Activated CD4-positive, CD25-positive, alpha-beta regulatory T cell treated with anti-CD3 and anti-CD28 coated beads, Interleukin-2, amount 50 U/mL, for 16 hours (primary cell): ENCODE data around the gene C14orf93.
"Not testable (repeated sequence)": the region's sequence is repeated elsewhere in the genome, so short reads cannot be mapped to it uniquely, and the experiment has no call there.

Experiments
- DNase-seq: peaks from one replicate; pipeline ENCODE4 v3.0.0-alpha.2; 2020; ENCODE audit warnings: low read depth, low spot score

The C14orf93 gene

DNA sequence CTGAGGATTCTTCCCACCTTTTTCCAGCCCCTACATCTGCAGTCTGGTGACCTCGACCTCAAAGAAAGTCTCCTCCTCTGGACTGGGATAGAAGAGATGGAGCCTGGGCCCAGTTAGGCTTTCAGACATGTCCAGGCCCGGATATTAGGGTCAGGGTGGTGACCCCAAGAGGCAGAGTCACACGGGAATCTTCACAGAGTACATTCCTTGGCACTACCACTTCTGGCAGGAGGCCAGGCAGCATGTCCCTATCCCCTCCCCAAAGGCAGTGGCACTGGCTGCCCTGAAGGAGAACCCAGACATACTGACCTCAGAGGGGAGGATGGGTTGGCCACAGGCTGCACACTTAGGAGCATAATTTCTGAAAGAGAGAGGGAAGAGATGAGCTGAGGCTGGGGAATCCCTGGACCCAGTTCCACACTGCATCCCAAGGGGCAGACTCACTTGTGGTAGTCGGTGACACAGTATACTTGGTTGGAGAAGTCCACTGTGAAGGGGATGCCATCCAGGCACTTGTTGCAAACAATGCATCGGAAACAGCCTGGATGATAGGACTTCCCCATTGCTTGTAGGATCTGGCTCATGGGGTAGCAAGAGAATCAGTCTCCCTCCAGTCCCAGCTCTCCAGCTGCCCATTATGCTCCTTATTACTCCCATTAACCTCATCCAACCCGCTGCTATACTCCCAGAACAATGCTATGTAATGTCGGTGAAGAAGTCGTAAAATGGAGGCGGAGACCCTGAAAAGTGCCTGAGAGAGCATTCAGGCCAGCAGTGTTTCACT, 35.2 kb downstream of the C14orf93 start:
- DNase-seq: no peak

DNA sequence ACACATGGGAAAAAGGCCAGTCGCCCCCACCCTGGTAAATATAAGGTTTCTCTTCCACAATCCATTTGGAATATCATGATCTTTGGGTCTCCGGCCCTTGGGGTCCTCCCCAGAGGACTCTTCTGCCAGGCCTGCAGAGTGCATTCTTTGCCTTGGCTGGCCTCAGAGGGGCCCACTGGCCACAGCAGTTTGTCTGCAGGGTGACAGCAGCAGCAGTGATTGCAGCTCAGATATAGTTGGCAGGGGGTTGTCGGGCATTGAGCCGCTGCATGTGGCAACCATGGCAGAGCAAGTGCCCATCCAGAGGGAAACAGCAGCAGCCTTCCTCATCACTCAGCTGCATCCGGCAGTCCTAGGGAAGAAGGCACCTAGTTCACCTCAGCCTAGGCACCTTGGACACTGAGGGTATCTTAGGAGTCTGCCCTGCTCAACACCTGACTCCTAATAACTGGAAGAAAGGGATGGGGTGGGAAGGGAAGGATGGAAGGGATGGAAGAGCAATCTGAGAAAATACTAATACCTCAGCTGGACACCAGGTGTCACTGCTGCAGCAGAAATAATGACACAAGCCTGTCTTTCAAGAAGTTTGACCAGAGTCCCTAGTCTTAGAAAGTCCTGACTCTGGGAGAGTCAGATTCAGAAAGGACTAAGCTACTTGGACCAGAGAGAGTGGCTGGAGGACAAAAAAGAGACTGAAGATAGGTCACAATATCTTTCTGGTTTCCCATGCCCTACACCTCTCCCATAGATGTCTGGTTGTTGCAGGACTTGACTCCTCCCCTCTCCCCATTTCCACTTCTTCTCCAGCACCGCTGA, 36.5 kb downstream of the C14orf93 start:
- DNase-seq: no peak

DNA sequence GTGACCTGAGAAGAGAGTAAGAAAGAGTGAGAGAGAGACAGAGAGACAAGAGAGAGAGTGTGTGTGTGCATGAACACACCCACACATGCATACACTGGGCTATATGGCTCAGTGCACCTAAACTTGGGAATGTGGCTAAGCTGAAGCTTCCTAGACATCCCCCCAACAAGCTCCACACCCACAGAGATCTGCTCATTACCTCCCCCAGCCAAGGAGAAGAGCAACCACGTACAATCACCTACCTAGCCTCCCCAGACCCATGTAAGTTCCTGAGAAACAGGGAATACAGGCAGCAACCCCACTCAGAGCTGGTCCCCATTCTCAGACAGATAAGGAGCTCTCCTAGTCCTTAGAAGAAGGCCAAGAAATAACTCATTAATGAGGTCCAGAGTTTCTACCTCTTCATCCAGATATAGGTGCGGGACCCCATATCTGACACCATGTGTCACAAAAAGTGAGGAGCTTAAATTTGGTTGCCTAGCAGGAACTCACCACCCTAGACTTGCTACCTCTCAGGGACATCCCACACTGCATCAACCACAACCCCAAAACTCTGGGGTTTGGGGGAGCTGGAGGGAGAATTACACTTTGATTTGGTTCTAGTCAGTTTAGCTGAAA, 37.5 kb downstream of the C14orf93 start:
- no peak for DNase-seq

DNA sequence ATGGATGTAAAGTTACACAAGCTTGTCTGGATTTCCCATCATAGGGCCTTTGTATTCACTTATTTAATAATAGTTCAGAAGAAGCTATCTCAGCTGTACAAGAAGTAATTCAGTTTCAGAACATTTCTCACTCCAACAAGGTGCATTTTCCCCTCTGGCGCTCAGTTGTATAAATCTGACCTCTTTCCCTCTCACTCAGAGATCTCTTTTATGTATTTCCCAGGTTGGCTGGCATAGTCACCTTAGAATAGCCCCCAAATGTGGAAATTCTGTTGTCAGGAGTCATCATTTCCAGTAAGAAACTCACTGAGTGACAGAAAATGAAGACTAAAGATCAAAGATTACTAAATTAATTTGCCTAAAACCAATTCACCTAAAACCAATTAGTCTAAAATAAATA, 38.8 kb downstream of the C14orf93 start:
- no peak for DNase-seq

DNA sequence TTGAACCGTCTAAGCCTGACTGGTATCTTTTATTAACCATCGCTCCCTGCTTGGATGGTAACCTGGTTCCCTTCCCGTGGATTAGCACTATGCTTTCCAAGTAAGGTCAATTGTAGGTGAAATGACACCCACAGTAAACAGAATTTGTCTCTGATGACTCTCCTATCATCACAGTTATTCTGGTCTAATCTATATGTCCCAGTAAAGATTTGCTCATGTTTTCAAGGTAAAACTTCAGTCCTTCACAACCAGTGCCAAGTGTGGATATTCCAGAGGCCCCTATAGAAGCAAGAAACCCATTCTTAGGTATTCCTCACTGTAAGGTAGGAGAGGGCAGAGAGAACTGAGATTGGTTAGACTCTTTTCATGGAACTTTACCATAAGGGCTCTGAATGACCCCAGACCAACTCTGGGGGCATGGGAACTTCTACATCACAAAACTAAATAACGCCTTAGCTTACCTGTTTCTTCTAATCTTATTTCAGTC, 43.1 kb downstream of the C14orf93 start:
- DNase-seq: no peak

DNA sequence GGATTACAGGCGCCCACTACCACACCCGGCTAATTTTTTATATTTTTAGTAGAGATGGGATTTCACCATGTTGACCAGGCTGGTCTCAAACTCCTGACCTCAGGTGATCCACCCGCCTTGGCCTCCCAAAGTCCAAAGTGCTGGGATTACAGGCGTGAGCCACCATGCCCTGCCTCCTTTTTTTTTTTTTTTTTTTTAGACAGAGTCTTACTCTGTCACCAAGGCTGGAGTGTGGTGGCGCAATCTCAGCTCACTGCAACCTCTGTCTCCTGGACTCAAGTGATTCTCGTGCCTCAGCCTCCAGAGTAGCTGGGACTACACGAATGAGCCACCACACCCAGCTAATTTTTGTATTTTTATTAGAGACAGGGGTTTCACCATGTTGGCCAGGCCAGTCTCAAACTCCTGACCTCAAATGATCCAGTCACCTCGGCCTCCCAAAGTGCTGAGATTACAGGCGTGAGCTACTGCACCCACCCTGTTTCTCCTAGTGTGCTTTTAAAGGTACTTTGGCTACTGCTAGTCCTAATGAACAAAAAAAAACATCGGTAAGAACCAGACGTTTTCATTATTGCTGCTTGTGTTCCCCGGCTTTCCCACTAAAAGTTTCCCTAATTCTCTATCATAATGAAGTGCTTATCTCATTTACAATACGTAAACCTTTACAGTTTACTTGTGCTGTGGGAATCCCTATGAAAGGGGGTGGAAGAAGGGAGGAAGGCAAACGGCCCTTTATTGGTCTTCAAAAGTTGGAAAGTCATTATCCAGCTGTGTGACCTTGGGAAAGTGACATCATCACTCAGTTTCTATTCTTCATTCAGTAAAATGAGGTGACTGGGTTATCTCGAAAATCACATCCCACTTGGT, 43.8 kb downstream of the C14orf93 start:
- not testable (repeated sequence) for DNase-seq

DNA sequence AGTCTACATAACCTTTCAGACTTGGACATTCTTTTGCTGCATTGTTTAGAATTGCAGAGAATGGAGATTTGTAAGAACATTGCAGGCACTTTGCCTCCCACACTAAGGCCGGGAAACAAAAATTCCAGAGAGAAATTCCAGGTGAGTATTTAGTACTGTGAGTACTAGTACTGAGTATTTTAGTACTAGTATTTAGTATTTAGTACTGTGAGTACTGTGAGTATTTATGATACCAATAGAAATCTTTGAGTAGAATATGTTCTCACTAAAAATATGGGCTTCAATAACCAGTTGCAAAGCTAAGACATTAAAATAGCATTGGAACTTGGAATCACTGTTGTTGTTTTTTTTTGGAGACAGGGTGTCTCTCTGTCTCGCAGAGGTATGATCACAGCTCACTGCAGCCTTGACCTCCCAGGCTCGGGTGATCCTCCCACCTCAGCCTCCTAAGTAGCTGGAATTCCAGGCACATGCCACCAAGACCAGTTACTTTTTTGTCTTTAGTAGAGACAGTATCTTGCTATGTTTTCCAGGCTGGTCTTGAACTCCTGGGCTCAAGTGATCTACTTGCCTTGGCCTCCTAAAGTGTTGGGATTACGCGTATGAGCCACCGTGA, 47.8 kb downstream of the C14orf93 start:
- no peak for DNase-seq

DNA sequence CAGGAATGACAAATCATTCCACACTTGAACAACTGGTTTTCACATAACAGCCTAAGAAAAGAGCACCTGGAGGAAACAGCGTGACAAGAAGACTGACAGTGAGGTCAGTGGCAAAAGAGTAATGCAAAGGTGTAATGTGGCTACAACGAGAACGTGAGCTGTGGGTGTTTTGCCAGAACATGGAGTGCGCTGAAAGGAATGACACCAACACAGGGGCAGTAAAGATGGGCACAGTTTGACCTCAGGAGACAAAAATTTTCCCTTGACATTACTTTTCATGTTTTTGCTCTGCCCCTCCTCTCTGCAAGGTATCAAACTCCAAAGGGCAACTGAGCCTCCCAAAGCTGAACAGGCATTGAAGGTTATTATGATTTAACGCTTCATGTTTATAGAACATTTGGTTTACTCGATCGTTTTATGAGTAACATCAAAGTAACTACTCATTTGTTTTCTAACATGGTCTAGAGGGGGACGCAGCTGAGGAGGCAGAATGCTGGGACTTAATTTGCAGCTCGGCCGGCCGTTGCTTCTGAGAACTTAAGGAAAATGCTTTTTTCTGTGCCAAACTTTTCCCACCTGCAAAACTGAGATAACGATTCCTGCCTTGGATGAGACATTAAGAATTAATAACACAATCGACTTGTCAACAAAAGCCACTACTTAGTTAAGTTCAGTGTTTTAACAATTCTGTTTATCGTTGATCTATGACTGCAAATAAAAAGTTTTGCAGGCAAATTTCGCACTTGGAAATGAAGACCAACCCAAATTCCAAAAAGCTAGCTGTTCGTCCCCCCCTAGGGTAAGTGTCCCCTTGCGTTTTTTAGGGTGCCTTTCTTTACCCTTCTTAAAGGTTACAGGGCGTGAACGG, 54.0 kb downstream of the C14orf93 start:
- DNase-seq: no peak

DNA sequence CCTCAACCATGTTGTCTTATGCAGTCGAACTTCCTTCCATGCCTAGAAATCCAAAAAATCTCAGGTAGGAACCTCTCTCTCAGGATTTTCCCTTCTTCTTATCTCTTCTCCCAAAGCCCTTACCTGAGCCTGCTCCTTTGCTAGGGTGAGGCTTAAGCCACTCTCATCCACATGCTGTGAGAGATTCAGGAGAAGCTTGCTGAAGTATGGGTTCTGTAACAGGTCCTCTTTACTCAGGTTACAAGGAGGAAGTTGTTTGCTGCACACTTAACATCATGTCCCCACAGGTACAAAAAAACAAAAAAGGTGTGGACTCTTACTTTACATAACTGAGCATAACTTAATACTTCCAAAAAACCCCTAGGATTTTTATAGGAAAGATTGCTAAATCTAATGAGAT, 57.5 kb downstream of the C14orf93 start:
- DNase-seq: no peak

DNA sequence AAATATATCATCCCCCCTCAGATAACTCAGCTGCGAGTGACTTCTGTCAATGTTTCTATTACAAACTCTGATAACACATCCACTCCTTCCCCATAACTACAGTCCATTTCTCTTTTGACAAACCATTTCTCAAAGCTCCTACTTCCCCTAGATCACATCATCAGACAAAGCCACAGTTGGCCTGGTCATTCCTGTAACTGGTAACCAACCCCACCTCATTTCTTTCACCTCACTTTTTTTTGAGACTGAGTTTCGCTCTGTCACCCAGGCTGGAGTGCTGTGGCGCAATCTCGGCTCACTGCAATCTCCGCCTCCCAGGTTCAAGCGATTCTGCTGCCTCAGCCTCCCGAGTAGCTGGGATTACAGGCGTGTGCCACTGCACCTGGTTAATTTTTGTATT, 58.1 kb downstream of the C14orf93 start:
- not testable (repeated sequence) for DNase-seq

DNA sequence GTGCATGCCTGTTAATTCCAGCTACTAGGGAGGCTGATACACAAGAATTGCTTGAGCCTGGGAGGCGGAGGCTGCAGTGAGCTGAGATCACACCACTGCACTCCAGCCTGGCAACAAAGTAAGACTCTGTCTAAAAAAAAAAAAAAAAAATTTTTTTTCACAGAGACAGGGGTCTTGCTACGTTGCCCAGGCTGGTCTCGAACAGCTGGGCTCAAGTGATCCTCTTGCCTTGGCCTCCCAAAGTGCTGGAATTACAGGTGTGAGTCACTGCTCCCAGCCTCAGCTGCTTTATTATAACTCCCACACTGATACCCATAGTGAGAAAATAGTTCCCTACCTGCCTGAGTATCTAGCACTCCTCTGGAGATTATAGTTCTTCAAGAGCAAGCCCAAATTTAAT, 64.3 kb downstream of the C14orf93 start:
- no peak for DNase-seq

DNA sequence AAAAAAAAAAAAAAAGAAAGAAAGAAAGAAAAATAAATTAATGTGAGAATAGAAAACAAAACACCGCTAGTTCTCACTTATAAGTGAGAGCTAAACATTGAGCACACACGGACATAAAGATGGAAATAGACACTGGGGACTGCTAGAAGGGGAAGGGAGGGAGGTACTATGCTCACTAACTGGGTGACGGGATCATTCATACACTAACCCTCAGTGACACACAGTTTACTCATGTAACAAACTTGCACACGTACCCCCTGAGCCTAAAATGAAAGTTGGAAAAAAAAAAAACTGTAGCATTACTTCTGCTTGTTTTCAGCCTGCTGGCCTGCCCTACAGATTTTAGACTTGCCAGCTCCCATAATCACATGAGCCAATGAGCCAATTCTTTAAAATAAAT, 70.3 kb downstream of the C14orf93 start:
- DNase-seq: no peak
